Right hindlimb (tissue), 1 donor: ENCODE results near the gene TIMM10.

Experiments
- DNase-seq: peaks from one replicate; pipeline ENCODE4 v3.0.0-alpha.2; 2018

Gene TIMM10

DNA sequence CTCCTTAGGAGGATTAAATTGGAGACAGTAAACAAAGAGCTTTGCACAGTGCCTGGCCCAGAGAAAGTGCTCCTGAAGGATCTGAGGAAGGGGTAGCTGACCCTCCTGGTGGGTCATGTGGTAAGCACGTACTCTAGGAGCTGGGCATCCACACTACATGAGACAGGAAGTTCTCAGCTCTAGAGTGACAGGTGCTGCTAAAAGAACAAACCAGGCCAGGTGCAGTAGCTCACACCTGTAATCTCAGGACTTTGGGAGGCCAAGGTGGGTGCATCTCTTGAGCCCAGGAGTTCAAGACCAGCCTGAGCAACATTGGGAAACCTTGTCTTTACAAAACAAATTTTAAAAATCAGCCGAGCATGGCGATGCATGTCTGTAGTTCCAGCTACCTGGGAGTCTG, 28.2 kb downstream of the TIMM10 start:
- no peak for DNase-seq

- DNase-seq = no peak
Measured at GRCh38 chr11:57501953-57502352, 28.6 kb downstream of the TIMM10 start.

GRCh38 chr11:57500926-57501325, 29.6 kb downstream of the TIMM10 start:
- no peak for DNase-seq

GRCh38 chr11:57500515-57500914, 30.0 kb downstream of the TIMM10 start:
- DNase-seq = no peak

GRCh38 chr11:57499983-57500461, 30.5 kb downstream of the TIMM10 start:
- no peak for DNase-seq

DNA sequence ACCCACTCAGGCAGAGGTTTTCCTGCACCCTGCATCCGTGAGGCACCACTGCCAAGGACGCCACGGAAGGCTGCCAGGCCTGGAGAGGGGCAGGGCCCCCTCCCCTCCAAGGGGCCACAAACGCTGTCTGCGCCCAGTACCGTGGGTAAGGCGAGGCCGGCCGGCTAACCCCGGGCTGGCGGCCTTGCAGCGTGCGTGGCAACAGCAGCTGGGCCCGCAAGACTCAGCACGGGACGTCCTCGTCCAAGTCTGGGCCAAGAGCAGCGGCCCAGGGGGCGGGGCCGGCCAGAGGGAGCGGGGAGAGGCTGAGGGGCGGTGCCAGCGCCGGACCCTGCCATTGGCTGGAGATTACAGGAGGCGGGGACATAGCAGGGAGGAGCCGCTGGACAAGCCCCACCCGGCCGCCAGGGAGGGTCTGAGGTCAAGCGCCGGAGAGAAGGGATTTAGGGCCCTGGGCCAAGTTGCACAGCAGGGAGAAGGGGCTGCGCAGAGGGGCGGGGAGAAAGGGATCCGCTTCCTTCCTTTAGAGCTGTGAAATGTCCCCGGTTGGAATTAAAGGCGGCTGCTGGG, 31.1 kb downstream of the TIMM10 start:
- peak; percentile 95 for DNase-seq

DNA sequence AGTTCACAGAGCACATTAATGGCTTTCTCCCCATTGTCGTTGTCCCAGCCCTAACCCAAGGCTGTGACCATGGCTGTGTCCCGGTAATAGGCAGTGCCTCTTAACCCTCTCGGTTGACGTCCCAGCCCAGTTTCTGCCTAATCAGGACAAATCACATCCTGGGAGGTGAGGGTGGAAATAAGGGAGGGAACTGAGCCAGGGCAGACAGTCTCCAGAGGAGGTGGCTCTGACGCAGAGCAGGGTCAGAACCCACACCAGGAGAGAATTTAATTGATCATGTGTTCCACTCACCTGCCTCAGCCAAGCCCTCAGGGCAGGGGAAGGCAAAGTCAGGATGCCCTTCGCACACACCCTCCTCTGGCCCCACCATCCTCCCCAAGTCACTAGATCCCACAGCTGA, 32.0 kb downstream of the TIMM10 start:
- DNase-seq = no peak

DNA sequence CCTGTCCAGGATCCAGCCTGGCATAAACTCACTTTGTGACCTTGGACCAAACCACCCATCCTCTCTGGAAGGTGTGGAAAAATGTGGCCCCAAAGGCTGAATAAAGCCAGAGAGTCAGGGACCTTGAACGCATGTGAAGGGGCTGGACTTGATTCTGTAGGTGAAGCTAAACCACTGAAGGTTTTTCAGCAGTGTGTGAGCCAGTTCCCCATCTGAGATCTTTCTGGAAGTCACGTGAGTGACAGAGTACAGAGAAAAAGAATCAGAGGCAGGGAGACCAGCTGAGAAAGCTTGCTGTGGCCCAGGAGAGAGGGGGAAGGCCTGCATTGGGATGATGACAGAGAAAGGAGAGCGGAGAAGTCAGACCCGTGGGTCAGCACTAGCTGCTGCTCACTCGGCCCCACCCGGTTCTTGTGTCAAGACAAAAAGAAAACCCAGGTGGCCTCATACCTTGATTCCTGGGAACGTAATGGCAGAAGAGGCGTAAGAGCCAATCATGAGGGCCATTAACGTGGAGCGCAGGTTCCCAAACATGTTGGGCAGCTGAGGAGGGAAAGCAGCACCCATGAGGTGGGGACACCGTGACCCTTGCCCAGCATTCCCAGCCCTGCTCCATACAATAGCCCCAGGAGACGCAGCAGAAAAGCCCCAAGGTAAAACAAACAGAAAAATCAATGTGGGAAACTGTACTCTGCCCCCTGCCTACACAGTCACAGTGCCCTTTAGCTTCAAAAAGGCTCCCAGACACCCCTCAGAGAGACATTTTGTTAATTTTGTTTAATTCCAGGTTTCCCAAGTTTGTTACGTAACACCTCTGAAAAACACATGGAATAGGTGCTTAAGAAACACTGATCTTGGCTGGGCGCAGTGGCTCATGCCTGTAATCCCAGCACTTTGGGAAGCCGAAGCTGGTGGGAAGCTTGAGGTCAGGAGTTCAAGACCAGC, 33.0 kb downstream of the TIMM10 start:
- DNase-seq = no peak

- DNase-seq = no peak
Measured at GRCh38 chr11:57496109-57496820, 34.3 kb downstream of the TIMM10 start.

DNA sequence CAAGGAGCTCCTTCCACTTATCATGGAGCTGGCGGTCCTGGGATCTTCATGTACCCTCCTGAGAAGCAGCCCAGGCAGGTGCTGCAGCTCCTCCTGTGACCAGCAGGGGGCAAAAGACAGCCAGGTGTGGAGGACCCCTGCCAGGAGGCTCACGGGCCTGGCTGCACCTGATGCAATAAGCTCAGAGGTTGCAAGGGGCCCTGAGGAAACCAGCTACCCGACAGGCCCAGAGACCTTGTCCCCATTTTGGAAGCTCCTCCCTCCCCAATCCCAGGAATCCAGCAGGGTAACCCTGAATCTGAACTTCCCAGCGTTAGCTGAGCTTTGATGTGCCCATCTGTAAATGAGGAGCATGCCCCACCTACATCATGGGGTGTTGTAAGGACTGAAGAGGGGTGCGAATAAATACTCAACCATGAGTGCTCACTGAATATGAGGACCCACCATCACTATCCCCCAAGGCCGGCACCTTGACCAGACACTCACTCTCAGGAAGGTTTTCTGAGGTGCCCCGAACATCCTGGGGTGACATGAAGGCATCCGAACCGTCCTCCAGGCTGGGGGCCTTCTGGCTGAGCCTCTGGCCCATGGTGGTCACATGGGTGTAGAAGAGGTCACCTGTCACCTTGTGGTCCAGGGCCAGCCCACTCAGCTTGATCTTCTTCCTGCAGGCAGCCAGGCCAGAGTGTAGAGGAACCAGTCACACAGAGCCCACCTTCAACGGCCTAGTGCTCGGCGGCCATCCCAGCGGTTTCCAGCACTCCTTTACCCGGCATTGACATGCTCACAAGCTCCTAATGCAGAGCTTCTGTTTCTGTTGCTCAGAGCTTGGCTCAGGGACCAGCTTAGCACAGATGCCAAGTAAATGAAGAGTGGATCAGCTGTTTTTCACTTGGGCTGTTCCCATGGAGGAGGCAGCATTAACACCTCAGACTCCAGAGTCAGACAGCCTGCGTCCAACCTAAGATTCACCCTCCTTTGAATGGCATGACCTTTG, 36.7 kb downstream of the TIMM10 start:
- peak; percentile 33 for DNase-seq

- no peak for DNase-seq
Measured at GRCh38 chr11:57491371-57492061, 39.0 kb downstream of the TIMM10 start.

GRCh38 chr11:57490456-57491248, 39.9 kb downstream of the TIMM10 start:
- DNase-seq = no peak

- no peak for DNase-seq
Measured at GRCh38 chr11:57487920-57488659, 42.5 kb downstream of the TIMM10 start.

GRCh38 chr11:57487021-57487778, 43.4 kb downstream of the TIMM10 start:
- DNase-seq = no peak

- no peak for DNase-seq
Measured at GRCh38 chr11:57485217-57485990, 45.1 kb downstream of the TIMM10 start.

DNA sequence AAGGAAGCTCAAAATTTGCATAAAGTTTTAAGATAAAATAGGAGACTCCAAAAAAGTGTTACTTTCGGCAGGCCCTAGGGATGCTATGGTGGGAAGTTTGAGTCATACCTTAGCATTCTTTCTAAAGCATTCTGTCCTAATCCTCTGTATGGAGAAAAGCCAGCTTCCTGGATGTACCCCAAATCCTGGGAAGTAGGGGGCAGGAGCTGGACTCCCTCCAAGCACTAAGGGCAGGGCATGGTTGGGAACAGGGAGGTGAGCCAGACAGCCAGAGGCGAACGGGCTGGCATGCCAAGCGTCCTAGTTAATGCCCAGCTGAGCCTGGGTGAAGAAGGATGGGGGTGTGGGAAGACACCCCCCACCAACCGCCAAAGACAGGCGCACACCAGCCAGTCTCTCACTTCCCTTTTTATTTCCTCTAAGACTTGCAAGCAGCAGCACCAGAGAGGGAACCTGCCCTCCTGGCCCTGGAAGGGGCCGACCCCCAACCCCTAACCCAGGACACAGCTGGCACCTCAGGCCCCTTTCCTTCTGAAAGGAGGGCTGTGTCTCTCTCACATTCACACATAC, 46.3 kb downstream of the TIMM10 start:
- DNase-seq = no peak

DNA sequence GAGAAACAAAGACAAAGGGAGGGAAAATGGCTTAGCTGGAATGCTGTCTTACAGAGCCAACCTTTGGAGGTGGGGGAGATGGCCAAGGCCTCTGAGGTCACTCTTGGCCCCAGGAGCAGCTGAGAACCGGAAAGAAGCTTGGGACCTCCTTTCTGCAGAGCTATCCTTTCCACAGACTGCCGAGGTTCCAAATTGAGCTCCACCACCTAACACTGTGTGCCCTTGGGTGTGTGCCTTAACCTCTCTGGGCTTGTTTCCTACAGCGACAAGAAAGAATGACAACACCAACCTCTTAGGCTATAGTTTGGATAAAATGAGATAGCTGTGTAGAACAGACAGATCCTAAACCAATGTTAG, 47.0 kb downstream of the TIMM10 start:
- DNase-seq = no peak
